Fibroblast of mammary gland (primary cell): ENCODE data around the gene RAB26.
"Not testable (repeated sequence)": the region's sequence is repeated elsewhere in the genome, so short reads cannot be mapped to it uniquely, and the experiment has no call there.

Source experiments
- DNase-seq: peaks from one replicate; pipeline ENCODE4 v3.0.0-alpha.2; 2010; ENCODE audit warnings: low read depth
- H3K4me3 ChIP-seq: 2 replicates; pipeline ENCODE4 v1.5.1; 2011; ENCODE audit warnings: low read depth, mild to moderate bottlenecking, low read length, moderate library complexity; ENCODE audit not compliant: control insufficient read depth
- TF ChIP-seq, protein P1 (sequence below): conservative IDR thresholded peaks from 2 replicates; pipeline ENCODE4 v1.5.1; 2011; ENCODE audit warnings: low read depth, low read length, inconsistent platforms; ENCODE audit not compliant: control insufficient read depth, insufficient read depth

Gene RAB26

DNA sequence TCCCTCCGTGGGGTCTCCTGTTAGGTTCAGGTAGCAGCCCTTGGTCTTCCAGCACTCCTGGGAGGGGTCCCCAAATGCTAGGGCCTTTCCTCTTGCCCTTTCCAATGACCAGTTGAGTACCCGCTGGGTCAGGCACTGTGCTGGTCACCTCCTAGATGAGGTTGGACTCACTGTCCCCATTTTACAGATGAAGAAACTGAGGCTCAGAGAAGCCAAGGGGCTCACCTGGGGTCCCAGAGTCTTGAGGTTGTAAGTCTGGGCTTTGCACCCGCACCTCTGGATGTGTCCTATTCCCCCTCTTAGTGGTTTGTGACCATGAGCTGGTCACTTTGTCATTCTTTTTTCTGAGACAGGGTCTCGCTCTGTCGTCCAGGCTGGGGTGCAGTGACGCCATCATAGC lies 49.3 kb downstream of the RAB26 start:
- TF ChIP-seq, protein P1, sequence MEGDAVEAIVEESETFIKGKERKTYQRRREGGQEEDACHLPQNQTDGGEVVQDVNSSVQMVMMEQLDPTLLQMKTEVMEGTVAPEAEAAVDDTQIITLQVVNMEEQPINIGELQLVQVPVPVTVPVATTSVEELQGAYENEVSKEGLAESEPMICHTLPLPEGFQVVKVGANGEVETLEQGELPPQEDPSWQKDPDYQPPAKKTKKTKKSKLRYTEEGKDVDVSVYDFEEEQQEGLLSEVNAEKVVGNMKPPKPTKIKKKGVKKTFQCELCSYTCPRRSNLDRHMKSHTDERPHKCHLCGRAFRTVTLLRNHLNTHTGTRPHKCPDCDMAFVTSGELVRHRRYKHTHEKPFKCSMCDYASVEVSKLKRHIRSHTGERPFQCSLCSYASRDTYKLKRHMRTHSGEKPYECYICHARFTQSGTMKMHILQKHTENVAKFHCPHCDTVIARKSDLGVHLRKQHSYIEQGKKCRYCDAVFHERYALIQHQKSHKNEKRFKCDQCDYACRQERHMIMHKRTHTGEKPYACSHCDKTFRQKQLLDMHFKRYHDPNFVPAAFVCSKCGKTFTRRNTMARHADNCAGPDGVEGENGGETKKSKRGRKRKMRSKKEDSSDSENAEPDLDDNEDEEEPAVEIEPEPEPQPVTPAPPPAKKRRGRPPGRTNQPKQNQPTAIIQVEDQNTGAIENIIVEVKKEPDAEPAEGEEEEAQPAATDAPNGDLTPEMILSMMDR = no peak
- no peak for DNase-seq
- no peak overlapping the region for H3K4me3 ChIP-seq

GRCh38 chr16:2198283-2198682 lies 49.9 kb downstream of the RAB26 start:
- DNase-seq = no peak
- TF ChIP-seq, protein P1 = no peak

DNA sequence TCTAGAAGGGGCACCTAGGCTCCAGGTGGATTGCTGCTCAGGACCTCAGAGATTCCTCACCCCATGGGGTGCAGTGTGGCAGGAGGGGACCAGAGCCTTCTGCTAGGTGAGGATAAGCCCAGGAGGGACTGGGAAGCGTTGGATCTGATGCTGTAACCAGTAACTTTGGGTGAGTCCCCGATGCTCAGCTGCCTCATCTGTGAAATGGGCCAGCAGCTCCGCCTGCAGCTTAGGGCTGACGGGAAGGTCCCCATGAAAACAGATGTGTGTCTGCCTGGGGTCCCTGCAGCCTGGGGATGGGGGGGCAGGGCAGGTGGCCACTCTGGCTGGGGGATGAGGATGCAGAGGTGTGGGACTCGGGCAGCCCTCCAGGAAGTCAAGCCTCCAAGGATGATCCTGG lies 50.7 kb downstream of the RAB26 start:
- no peak for DNase-seq
- H3K4me3 ChIP-seq = no peak overlapping the region
- TF ChIP-seq, protein P1 = no peak

More at GRCh38 chr16:2198283-2198682, 49.9 kb downstream of the RAB26 start:
- H3K4me3 ChIP-seq = no peak overlapping the region

DNA sequence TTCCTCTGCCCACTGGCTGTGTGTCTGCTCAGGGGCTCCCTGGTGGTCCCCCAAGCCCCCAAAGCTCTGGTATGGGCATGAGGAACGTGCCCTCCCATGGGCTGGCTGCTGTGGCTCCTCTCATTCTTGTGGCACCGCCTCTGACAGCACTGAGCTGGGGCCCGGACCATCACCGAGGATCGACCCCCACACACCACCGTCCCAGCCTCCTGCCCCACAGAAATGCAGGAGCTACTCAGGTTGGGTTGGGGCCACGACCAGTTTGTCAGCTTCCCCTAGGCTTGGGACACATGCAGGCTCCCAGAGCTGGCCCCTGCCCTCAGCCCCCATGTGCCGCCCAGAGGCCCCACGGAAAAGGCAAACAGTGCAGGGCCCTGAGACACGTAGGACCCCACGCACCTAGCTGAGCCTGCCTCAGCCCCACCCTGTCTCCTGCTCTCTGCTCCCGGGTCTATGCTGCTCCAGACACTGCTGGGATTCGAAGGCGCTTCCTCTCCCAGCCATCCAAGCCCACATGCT lies 51.3 kb downstream of the RAB26 start:
- DNase-seq = no peak
- TF ChIP-seq, protein P1 = no peak
- no peak overlapping the region for H3K4me3 ChIP-seq

DNA sequence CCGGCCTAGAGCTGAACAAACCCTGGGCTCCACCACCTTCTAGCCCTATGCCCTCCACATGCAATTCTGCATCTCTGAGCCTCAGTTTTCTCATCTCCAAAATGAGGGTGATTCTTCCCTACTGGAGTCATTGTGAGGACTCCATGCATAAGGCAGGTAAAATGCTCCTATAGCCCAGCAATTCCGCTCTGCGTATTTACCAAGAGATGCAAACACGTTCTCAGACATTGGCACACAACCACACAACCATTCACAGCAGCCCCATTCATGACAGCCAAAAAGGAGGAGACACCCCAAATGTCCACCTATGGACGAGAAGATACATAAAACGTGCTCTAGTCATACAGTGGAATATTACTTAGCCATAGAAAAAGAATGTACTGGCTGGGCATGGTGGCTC lies 51.9 kb downstream of the RAB26 start:
- DNase-seq = no peak
- TF ChIP-seq, protein P1 = no peak
- no peak overlapping the region for H3K4me3 ChIP-seq

GRCh38 chr16:2203119-2203688 lies 54.8 kb downstream of the RAB26 start:
- DNase-seq, H3K4me3 ChIP-seq: not testable (repeated sequence)
